ENCODE results near the gene SHKBP1.

DNA sequence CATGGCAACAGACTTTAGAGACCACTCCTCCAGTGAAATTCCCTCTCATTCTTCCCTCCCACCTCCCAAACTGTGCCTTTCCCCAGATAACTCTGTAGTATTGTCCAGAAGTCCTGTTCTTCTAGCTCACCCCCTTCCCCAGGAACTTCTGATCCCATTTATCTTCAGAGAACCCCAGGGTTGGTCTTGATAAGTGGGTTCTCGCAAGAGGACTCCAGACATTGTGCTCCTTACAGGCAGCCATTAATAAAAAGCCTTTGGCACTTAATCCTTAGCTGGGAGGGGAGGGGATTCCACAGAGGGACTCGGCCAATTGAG, 26.4 kb downstream of the SHKBP1 start:
- TF ChIP-seq POLR2A (IDR thresholded peaks at IDR 0.05; ENCODE audit: low read depth, low read length) = no peak
- TF ChIP-seq CTCF (conservative IDR thresholded peaks at IDR 0.05; ENCODE audit: low read depth, low read length) = no peak
- TF ChIP-seq MXI1 (IDR thresholded peaks at IDR 0.05; ENCODE audit: borderline replicate concordance, low read depth, low read length) = no peak
- no peak for TF ChIP-seq MAZ (IDR thresholded peaks at IDR 0.05; ENCODE audit: borderline replicate concordance, low read depth, low read length)
- no peak for TF ChIP-seq RFX5 (IDR thresholded peaks at IDR 0.05; ENCODE audit: low read depth, low read length)
- TF ChIP-seq USF2 (IDR thresholded peaks at IDR 0.05; ENCODE audit: low read depth, low read length) = no peak

All from IMR-90 (cell line).